RWPE1 (cell line): ENCODE results near the gene C5.
A peak's percentile ranks its signal among the peaks of the same experiment; 100 is the strongest.

Experiments used
- CTCF ChIA-PET: fragments of 350-600 bp; sonication (Branson Sonifier 250); formaldehyde crosslinking; extraction: SDS; loops from one replicate; lab custom pipeline; 2021; lab: Yijun Ruan, JAX
- POLR2A ChIA-PET: fragments of 400-600 bp; formaldehyde crosslinking; extraction: SDS; loops from one replicate; lab custom pipeline; 2020; ENCODE audit warnings: antibody characterized with exemption; ENCODE audit not compliant: low non-redundant PET; lab: Yijun Ruan, JAX
- DNase-seq: peaks from one replicate; pipeline ENCODE4 v3.0.0; 2012; ENCODE audit warnings: low spot score
- H3K27ac ChIP-seq: fragments of 450-650 bp; 2 replicates; pipeline ENCODE4 v1.5.1; 2017
- TF ChIP-seq, protein P1 (sequence below): fragments of 450-650 bp; conservative IDR thresholded peaks from 2 replicates; pipeline ENCODE4 v1.5.1; 2017; ENCODE audit warnings: low read depth, mild to moderate bottlenecking

C5 gene

GRCh38 chr9:121023064-121023463 is 27.0 kb downstream of the C5 start:
- TF ChIP-seq, protein P1, sequence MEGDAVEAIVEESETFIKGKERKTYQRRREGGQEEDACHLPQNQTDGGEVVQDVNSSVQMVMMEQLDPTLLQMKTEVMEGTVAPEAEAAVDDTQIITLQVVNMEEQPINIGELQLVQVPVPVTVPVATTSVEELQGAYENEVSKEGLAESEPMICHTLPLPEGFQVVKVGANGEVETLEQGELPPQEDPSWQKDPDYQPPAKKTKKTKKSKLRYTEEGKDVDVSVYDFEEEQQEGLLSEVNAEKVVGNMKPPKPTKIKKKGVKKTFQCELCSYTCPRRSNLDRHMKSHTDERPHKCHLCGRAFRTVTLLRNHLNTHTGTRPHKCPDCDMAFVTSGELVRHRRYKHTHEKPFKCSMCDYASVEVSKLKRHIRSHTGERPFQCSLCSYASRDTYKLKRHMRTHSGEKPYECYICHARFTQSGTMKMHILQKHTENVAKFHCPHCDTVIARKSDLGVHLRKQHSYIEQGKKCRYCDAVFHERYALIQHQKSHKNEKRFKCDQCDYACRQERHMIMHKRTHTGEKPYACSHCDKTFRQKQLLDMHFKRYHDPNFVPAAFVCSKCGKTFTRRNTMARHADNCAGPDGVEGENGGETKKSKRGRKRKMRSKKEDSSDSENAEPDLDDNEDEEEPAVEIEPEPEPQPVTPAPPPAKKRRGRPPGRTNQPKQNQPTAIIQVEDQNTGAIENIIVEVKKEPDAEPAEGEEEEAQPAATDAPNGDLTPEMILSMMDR = no peak
- no peak overlapping the region for H3K27ac ChIP-seq
- POLR2A ChIA-PET = no interaction called here
- CTCF ChIA-PET = interaction anchor here (0.9 kb wide), 1 partner anchor 37 kb away, joined by 4 read pairs; no protein-coding TSS in a partner anchor
- DNase-seq = peak; percentile 9

DNA sequence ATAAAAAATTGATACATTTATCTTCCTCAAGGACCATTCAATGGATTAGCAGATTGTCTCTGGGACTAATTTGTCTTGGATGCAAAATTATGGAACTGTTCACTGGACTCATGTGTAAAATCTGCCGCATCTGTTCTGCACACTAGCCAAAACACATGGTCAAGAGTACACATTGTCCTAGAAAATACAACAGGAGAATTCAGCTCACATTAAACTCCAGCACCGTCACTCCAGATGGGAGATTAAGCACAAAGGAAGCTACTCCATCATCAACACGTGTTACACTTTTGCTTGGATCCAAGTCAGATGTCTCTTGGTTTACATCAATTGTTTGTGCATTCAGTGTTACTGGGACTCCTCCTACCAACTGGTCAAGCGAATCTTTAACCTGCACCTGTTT is 28.8 kb downstream of the C5 start:
- TF ChIP-seq, protein P1 = no peak
- ChIA-PET CTCF (interaction anchor here (0.6 to 0.7 kb wide), 2 partner anchors 8 to 716 kb away, joined by 3 read pairs; no protein-coding TSS in a partner anchor), POLR2A (no interaction called here)
- H3K27ac ChIP-seq = no peak overlapping the region
- DNase-seq = no peak

- TF ChIP-seq, protein P1 = no peak
- no peak for DNase-seq
- ChIA-PET POLR2A (no interaction called here), CTCF (no interaction called here)
- H3K27ac ChIP-seq = no peak overlapping the region
Measured at GRCh38 chr9:121019273-121019672, 30.8 kb downstream of the C5 start.

- no peak overlapping the region for H3K27ac ChIP-seq
- TF ChIP-seq, protein P1 = no peak
- no peak for DNase-seq
- ChIA-PET POLR2A (no interaction called here), CTCF (interaction anchor here (0.6 to 0.8 kb wide), 4 partner anchors 8 to 145 kb away, joined by 3 to 4 read pairs (median 4); no protein-coding TSS in a partner anchor)
Measured at GRCh38 chr9:121013911-121014310, 36.2 kb downstream of the C5 start.

GRCh38 chr9:121009650-121010049 is 40.4 kb downstream of the C5 start:
- POLR2A ChIA-PET = no interaction called here
- CTCF ChIA-PET = no interaction called here
- DNase-seq = no peak
- H3K27ac ChIP-seq = no peak overlapping the region
- TF ChIP-seq, protein P1 = no peak

DNA sequence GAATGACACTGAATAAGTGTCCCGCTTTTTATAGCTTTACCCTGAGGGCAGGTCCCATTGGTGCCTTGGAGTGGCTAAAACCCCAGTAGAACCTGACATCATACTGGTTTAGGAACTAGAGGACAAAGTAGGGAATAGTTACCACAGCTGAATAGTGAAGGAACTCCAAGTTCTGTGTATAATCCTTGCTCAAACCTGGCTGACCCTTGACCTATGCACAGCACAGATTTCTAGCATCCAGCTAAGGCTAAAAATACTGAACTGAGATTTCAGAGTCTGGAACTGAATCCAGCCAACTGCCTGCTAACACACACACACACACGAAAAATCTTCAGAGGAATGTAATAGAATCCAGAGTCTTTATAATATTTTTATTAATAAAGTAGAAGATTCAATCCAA is 50.8 kb downstream of the C5 start:
- H3K27ac ChIP-seq = no peak overlapping the region
- TF ChIP-seq, protein P1 = no peak
- CTCF ChIA-PET = interaction anchor here (0.7 to 0.9 kb wide), 2 partner anchors 18 to 72 kb away, joined by 3 read pairs; no protein-coding TSS in a partner anchor
- POLR2A ChIA-PET = no interaction called here
- DNase-seq = no peak
